Sigmoid colon (tissue), 4 donors: Measurements from ENCODE around the gene APEX1.

Source experiments
- POLR2AphosphoS5 ChIP-seq, 4 donors: sonication (generic); formaldehyde crosslinking; IDR thresholded peaks; one replicate each; pipeline ENCODE4 v1.6.1; 2017; ENCODE audit warnings: antibody characterized with exemption in 4 of 4
- TF ChIP-seq, protein P1 (sequence below), 4 experiments: fragments of 450-650 bp in 3 of 4; fragments of 200-600 bp in 1 of 4; IDR thresholded peaks; one replicate each; pipeline ENCODE4 v1.5.1; 2016 to 2019; ENCODE audit warnings: antibody characterized with exemption in 4 of 4, mild to moderate bottlenecking in 3 of 4, moderate library complexity in 2 of 4

DNA sequence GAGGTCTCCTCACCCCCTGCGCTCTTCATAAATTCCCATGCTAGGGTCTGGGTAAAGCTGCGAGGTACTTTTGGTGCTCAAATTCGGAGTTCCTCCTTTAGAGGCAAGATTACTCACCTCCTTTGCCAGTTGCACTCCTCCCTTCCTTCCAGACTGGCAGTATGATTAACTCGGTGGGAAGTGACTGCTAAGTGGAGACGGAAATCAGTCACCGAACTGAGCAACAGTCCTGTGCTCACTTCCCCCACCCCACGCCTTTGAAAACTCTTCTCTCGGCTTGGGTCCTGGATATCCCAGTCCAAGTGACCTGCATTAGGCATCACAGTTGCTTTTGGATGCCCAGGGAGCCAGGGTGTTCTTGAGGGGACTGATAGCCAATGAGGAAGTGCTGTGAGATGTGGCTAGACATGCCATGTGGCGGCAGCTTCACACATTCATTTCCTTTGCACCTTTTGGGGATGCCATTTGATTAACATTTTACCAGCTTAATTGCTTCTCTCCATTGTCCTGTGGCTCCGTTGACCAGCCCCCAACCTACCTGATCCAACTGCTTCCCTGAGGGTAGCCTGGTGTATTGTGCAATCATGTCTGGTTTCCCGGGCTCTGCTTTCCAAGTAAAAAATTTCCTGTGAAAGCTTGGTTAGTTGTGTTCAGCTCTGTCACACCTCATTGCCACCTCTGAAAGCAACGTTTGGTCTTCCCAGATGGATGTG is 15.0 kb downstream of the APEX1 start:
- TF ChIP-seq, protein P1, sequence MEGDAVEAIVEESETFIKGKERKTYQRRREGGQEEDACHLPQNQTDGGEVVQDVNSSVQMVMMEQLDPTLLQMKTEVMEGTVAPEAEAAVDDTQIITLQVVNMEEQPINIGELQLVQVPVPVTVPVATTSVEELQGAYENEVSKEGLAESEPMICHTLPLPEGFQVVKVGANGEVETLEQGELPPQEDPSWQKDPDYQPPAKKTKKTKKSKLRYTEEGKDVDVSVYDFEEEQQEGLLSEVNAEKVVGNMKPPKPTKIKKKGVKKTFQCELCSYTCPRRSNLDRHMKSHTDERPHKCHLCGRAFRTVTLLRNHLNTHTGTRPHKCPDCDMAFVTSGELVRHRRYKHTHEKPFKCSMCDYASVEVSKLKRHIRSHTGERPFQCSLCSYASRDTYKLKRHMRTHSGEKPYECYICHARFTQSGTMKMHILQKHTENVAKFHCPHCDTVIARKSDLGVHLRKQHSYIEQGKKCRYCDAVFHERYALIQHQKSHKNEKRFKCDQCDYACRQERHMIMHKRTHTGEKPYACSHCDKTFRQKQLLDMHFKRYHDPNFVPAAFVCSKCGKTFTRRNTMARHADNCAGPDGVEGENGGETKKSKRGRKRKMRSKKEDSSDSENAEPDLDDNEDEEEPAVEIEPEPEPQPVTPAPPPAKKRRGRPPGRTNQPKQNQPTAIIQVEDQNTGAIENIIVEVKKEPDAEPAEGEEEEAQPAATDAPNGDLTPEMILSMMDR (IDR thresholded peaks at IDR 0.05): no peak
- peak in 1 of 4 donors; percentile 45 for TF ChIP-seq POLR2AphosphoS5 (IDR thresholded peaks at IDR 0.05)
